ENCODE measurements around the gene SZT2. TPM values are rescaled to one million over a fixed set of nuclear protein-coding genes. Genes with fewer than 3 reads are reported as not detected.

Gene SZT2
- polyA plus RNA-seq, 2 donors = 9.8 to 39.3 TPM

- WGBS, 2 donors = 90 to 94% methylated on average over 11 of the region's 11 CpGs
Observed at GRCh38 chr1:43426221-43426620, 36.5 kb downstream of the SZT2 start.

GRCh38 chr1:43427524-43427923, 37.8 kb downstream of the SZT2 start:
- 80 to 85% methylated on average over 14 of the region's 14 CpGs for WGBS, 2 donors
- no peaks in the 10 kb centered on the region for H3K27me3 ChIP-seq (ENCODE audit: control insufficient read depth in 1 of 2, insufficient read depth in 2 of 2, low read length in 2 of 2)
- H3K4me1 ChIP-seq (ENCODE audit: control insufficient read depth in 2 of 2, insufficient read depth in 2 of 2, low read length in 1 of 2) = no peaks in the 10 kb centered on the region
- no peak overlapping the region for H3K4me3 ChIP-seq (ENCODE audit: low read depth in 1 of 2, low read length in 2 of 2)
- H3K9me3 ChIP-seq (ENCODE audit: control insufficient read depth in 2 of 2, insufficient read depth in 1 of 2, low read depth in 1 of 2, low read length in 1 of 2) = peaks cover 2 to 4% of the 10 kb centered on the region in 2 donors
- H3K27ac ChIP-seq (ENCODE audit: low read depth in 2 of 2, low read length in 1 of 2) = no peak overlapping the region
- H3K36me3 ChIP-seq (ENCODE audit: control insufficient read depth in 2 of 2, insufficient read depth in 2 of 2, low read length in 1 of 2) = peaks cover 51 to 86% of the 10 kb centered on the region in 2 donors

More at GRCh38 chr1:43426221-43426620, 36.5 kb downstream of the SZT2 start:
- Histone ChIP-seq H3K36me3 (ENCODE audit: control insufficient read depth in 2 of 2, insufficient read depth in 2 of 2, low read length in 1 of 2) (peaks cover 50 to 86% of the 10 kb centered on the region in 2 donors), H3K27me3 (ENCODE audit: control insufficient read depth in 1 of 2, insufficient read depth in 2 of 2, low read length in 2 of 2) (no peaks in the 10 kb centered on the region), H3K4me3 (ENCODE audit: low read depth in 1 of 2, low read length in 2 of 2) (no peak overlapping the region), H3K9me3 (ENCODE audit: control insufficient read depth in 2 of 2, insufficient read depth in 1 of 2, low read depth in 1 of 2, low read length in 1 of 2) (peaks cover 2 to 4% of the 10 kb centered on the region in 2 donors), H3K27ac (ENCODE audit: low read depth in 2 of 2, low read length in 1 of 2) (no peak overlapping the region), H3K4me1 (ENCODE audit: control insufficient read depth in 2 of 2, insufficient read depth in 2 of 2, low read length in 1 of 2) (no peaks in the 10 kb centered on the region)

- WGBS, 2 donors = 86 to 90% methylated on average over 9 of the region's 9 CpGs
- Histone ChIP-seq H3K27me3 (ENCODE audit: control insufficient read depth in 1 of 2, insufficient read depth in 2 of 2, low read length in 2 of 2) (no peaks in the 10 kb centered on the region), H3K9me3 (ENCODE audit: control insufficient read depth in 2 of 2, insufficient read depth in 1 of 2, low read depth in 1 of 2, low read length in 1 of 2) (peaks cover 2 to 4% of the 10 kb centered on the region in 2 donors), H3K4me3 (ENCODE audit: low read depth in 1 of 2, low read length in 2 of 2) (no peak overlapping the region), H3K4me1 (ENCODE audit: control insufficient read depth in 2 of 2, insufficient read depth in 2 of 2, low read length in 1 of 2) (no peaks in the 10 kb centered on the region), H3K36me3 (ENCODE audit: control insufficient read depth in 2 of 2, insufficient read depth in 2 of 2, low read length in 1 of 2) (peaks cover 53 to 86% of the 10 kb centered on the region in 2 donors), H3K27ac (ENCODE audit: low read depth in 2 of 2, low read length in 1 of 2) (no peak overlapping the region)
Observed at GRCh38 chr1:43427941-43428340, 38.2 kb downstream of the SZT2 start.

GRCh38 chr1:43430831-43431230, 41.1 kb downstream of the SZT2 start:
- no peak overlapping the region for H3K4me3 ChIP-seq (ENCODE audit: low read depth in 1 of 2, low read length in 2 of 2)
- no peaks in the 10 kb centered on the region for H3K27me3 ChIP-seq (ENCODE audit: control insufficient read depth in 1 of 2, insufficient read depth in 2 of 2, low read length in 2 of 2)
- no peaks in the 10 kb centered on the region for H3K4me1 ChIP-seq (ENCODE audit: control insufficient read depth in 2 of 2, insufficient read depth in 2 of 2, low read length in 1 of 2)
- 92 to 95% methylated on average over 5 of the region's 5 CpGs for WGBS, 2 donors
- no peaks in the 10 kb centered on the region for H3K9me3 ChIP-seq (ENCODE audit: control insufficient read depth in 2 of 2, insufficient read depth in 1 of 2, low read depth in 1 of 2, low read length in 1 of 2)
- H3K27ac ChIP-seq (ENCODE audit: low read depth in 2 of 2, low read length in 1 of 2) = no peak overlapping the region
- peaks cover 49 to 75% of the 10 kb centered on the region in 2 donors for H3K36me3 ChIP-seq (ENCODE audit: control insufficient read depth in 2 of 2, insufficient read depth in 2 of 2, low read length in 1 of 2)

GRCh38 chr1:43431676-43432075, 42.0 kb downstream of the SZT2 start:
- no peaks in the 10 kb centered on the region for H3K4me1 ChIP-seq (ENCODE audit: control insufficient read depth in 2 of 2, insufficient read depth in 2 of 2, low read length in 1 of 2)
- H3K27ac ChIP-seq (ENCODE audit: low read depth in 2 of 2, low read length in 1 of 2) = no peak overlapping the region
- H3K36me3 ChIP-seq (ENCODE audit: control insufficient read depth in 2 of 2, insufficient read depth in 2 of 2, low read length in 1 of 2) = peaks cover 41 to 67% of the 10 kb centered on the region in 2 donors
- no peaks in the 10 kb centered on the region for H3K9me3 ChIP-seq (ENCODE audit: control insufficient read depth in 2 of 2, insufficient read depth in 1 of 2, low read depth in 1 of 2, low read length in 1 of 2)
- no peaks in the 10 kb centered on the region for H3K27me3 ChIP-seq (ENCODE audit: control insufficient read depth in 1 of 2, insufficient read depth in 2 of 2, low read length in 2 of 2)
- 96% methylated on average over 9 of the region's 9 CpGs for WGBS, 2 donors
- no peak overlapping the region for H3K4me3 ChIP-seq (ENCODE audit: low read depth in 1 of 2, low read length in 2 of 2)

GRCh38 chr1:43432171-43432860, 42.6 kb downstream of the SZT2 start:
- H3K9me3 ChIP-seq (ENCODE audit: control insufficient read depth in 2 of 2, insufficient read depth in 1 of 2, low read depth in 1 of 2, low read length in 1 of 2) = no peaks in the 10 kb centered on the region
- no peak overlapping the region for H3K27ac ChIP-seq (ENCODE audit: low read depth in 2 of 2, low read length in 1 of 2)
- no peaks in the 10 kb centered on the region for H3K27me3 ChIP-seq (ENCODE audit: control insufficient read depth in 1 of 2, insufficient read depth in 2 of 2, low read length in 2 of 2)
- no peak overlapping the region for H3K4me3 ChIP-seq (ENCODE audit: low read depth in 1 of 2, low read length in 2 of 2)
- peaks cover 37 to 63% of the 10 kb centered on the region in 2 donors for H3K36me3 ChIP-seq (ENCODE audit: control insufficient read depth in 2 of 2, insufficient read depth in 2 of 2, low read length in 1 of 2)
- 95 to 99% methylated on average over 9 of the region's 9 CpGs for WGBS, 2 donors
- H3K4me1 ChIP-seq (ENCODE audit: control insufficient read depth in 2 of 2, insufficient read depth in 2 of 2, low read length in 1 of 2) = no peaks in the 10 kb centered on the region

GRCh38 chr1:43432907-43433306, 43.2 kb downstream of the SZT2 start:
- no peaks in the 10 kb centered on the region for H3K4me1 ChIP-seq (ENCODE audit: control insufficient read depth in 2 of 2, insufficient read depth in 2 of 2, low read length in 1 of 2)
- 92 to 98% methylated on average over 5 of the region's 5 CpGs for WGBS, 2 donors
- H3K27me3 ChIP-seq (ENCODE audit: control insufficient read depth in 1 of 2, insufficient read depth in 2 of 2, low read length in 2 of 2) = no peaks in the 10 kb centered on the region
- H3K9me3 ChIP-seq (ENCODE audit: control insufficient read depth in 2 of 2, insufficient read depth in 1 of 2, low read depth in 1 of 2, low read length in 1 of 2) = no peaks in the 10 kb centered on the region
- H3K4me3 ChIP-seq (ENCODE audit: low read depth in 1 of 2, low read length in 2 of 2) = no peak overlapping the region
- H3K36me3 ChIP-seq (ENCODE audit: control insufficient read depth in 2 of 2, insufficient read depth in 2 of 2, low read length in 1 of 2) = peaks cover 41 to 60% of the 10 kb centered on the region in 2 donors
- no peak overlapping the region for H3K27ac ChIP-seq (ENCODE audit: low read depth in 2 of 2, low read length in 1 of 2)

- Histone ChIP-seq H3K36me3 (ENCODE audit: control insufficient read depth in 2 of 2, insufficient read depth in 2 of 2, low read length in 1 of 2) (peaks cover 39 to 57% of the 10 kb centered on the region in 2 donors), H3K9me3 (ENCODE audit: control insufficient read depth in 2 of 2, insufficient read depth in 1 of 2, low read depth in 1 of 2, low read length in 1 of 2) (no peaks in the 10 kb centered on the region), H3K27me3 (ENCODE audit: control insufficient read depth in 1 of 2, insufficient read depth in 2 of 2, low read length in 2 of 2) (no peaks in the 10 kb centered on the region), H3K4me3 (ENCODE audit: low read depth in 1 of 2, low read length in 2 of 2) (no peak overlapping the region), H3K27ac (ENCODE audit: low read depth in 2 of 2, low read length in 1 of 2) (no peak overlapping the region), H3K4me1 (ENCODE audit: control insufficient read depth in 2 of 2, insufficient read depth in 2 of 2, low read length in 1 of 2) (no peaks in the 10 kb centered on the region)
- 89 to 91% methylated on average over 7 of the region's 7 CpGs for WGBS, 2 donors
Observed at GRCh38 chr1:43434256-43434655, 44.6 kb downstream of the SZT2 start.

GRCh38 chr1:43435146-43436145, 45.7 kb downstream of the SZT2 start:
- H3K4me3 ChIP-seq (ENCODE audit: low read depth in 1 of 2, low read length in 2 of 2) = no peak overlapping the region
- no peaks in the 10 kb centered on the region for H3K27me3 ChIP-seq (ENCODE audit: control insufficient read depth in 1 of 2, insufficient read depth in 2 of 2, low read length in 2 of 2)
- H3K4me1 ChIP-seq (ENCODE audit: control insufficient read depth in 2 of 2, insufficient read depth in 2 of 2, low read length in 1 of 2) = no peaks in the 10 kb centered on the region
- peaks cover 32 to 59% of the 10 kb centered on the region in 2 donors for H3K36me3 ChIP-seq (ENCODE audit: control insufficient read depth in 2 of 2, insufficient read depth in 2 of 2, low read length in 1 of 2)
- no peaks in the 10 kb centered on the region for H3K9me3 ChIP-seq (ENCODE audit: control insufficient read depth in 2 of 2, insufficient read depth in 1 of 2, low read depth in 1 of 2, low read length in 1 of 2)
- 71 to 77% methylated on average over 14 of the region's 14 CpGs for WGBS, 2 donors
- peak overlapping the region in 1 of 2 donors; percentile 44 for H3K27ac ChIP-seq (ENCODE audit: low read depth in 2 of 2, low read length in 1 of 2)

All from esophagus (tissue), 2 donors.